Measurements from ENCODE around the gene AGPS. TPM values are rescaled to one million over a fixed set of nuclear protein-coding genes. Genes with fewer than 3 reads are reported as not detected.
"Not testable (repeated sequence)": the region's sequence is repeated elsewhere in the genome, so short reads cannot be mapped to it uniquely, and the experiment has no call there.

The AGPS gene
- 10 to 100 TPM; 52.0 to 52.8 TPM for total RNA-seq

GRCh38 chr2:177392373-177393202 is at the start of gene AGPS:
Gene AGPS, plus strand, starts transcription at chr2:177392773. Its CDS starts 17 bp downstream, at chr2:177392790.
- Mint-ChIP-seq H3K27me3 (no peaks in the 10 kb centered on the region), H3K4me1 (peaks cover 51% of the 10 kb centered on the region)

GRCh38 chr2:177343773-177344172 is 48.8 kb upstream of the AGPS start:
- POLR2A ChIA-PET = no interaction called here
- H3K4me3 Mint-ChIP-seq = no peak overlapping the region
- no peaks in the 10 kb centered on the region for H3K36me3 Mint-ChIP-seq (ENCODE audit: low read depth)
- no peak overlapping the region for H3K27ac Mint-ChIP-seq
- CTCF ChIA-PET = interaction anchor here (1.3 kb wide), 1 partner anchor 381 kb away, joined by 4 read pairs; no protein-coding TSS in a partner anchor
- no peaks in the 10 kb centered on the region for H3K27me3 Mint-ChIP-seq
- no peaks in the 10 kb centered on the region for H3K9me3 Mint-ChIP-seq
- no peak for DNase-seq
- no peaks in the 10 kb centered on the region for H3K4me1 Mint-ChIP-seq

More at GRCh38 chr2:177392373-177393202, at the start of gene AGPS:
- H3K27ac Mint-ChIP-seq = peak within 1 kb of the TSS; percentile 80
- peak within 1 kb of the TSS; percentile 96 for H3K4me3 Mint-ChIP-seq
- H3K36me3 Mint-ChIP-seq (ENCODE audit: low read depth) = peaks cover 26% of the 10 kb centered on the region
- DNase-seq = peak; percentile 86
- no peaks in the 10 kb centered on the region for H3K9me3 Mint-ChIP-seq
- ChIA-PET POLR2A (interaction anchor here (0.6 to 4.1 kb wide), 18 partner anchors 8 to 460 kb away, joined by 3 to 40 read pairs (median 4); partner anchors contain the start of genes HNRNPA3 and NFE2L2), CTCF (interaction anchor here (0.5 to 3.0 kb wide), 14 partner anchors 8 to 1649 kb away, joined by 3 to 31 read pairs (median 5); partner anchors contain the start of gene NFE2L2)

DNA sequence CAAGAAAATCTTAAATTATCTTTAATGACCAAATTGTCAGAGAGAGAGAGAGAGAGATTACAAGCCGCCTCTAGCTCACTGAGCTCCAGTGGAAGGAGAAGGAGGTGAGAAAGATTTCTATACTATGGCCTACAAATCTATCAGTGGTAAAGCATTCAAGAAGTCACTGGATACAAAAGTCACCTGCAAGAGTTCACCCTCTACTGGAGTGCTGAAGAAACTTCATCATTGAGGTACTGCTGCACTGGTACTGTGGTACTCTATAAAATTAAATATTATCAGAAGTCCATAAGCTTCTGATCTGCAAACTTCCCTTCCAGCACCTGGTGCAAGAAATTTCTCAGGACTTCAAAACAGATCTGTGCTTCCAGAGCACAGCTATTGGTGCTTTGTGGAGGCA is 48.3 kb upstream of the AGPS start:
- Mint-ChIP-seq H3K4me1 (no peaks in the 10 kb centered on the region), H3K4me3 (no peak overlapping the region), H3K36me3 (ENCODE audit: low read depth) (no peaks in the 10 kb centered on the region), H3K27me3 (no peaks in the 10 kb centered on the region), H3K27ac (no peak overlapping the region), H3K9me3 (no peaks in the 10 kb centered on the region)
- ChIA-PET CTCF (interaction anchor here (0.6 to 1.3 kb wide), 4 partner anchors 9 to 381 kb away, joined by 3 to 4 read pairs (median 4); no protein-coding TSS in a partner anchor), POLR2A (interaction anchor here (0.6 kb wide), 1 partner anchor 118 kb away, joined by 3 read pairs; no protein-coding TSS in a partner anchor)
- no peak for DNase-seq

GRCh38 chr2:177346192-177346591 is 46.4 kb upstream of the AGPS start:
- Mint-ChIP-seq H3K9me3 (no peaks in the 10 kb centered on the region), H3K36me3 (ENCODE audit: low read depth) (no peaks in the 10 kb centered on the region), H3K27ac (no peak overlapping the region), H3K4me3 (no peak overlapping the region), H3K4me1 (no peaks in the 10 kb centered on the region), H3K27me3 (no peaks in the 10 kb centered on the region)
- POLR2A ChIA-PET = no interaction called here
- CTCF ChIA-PET = no interaction called here
- DNase-seq = no peak

- no peaks in the 10 kb centered on the region for H3K4me1 Mint-ChIP-seq
- POLR2A ChIA-PET = no interaction called here
- CTCF ChIA-PET = interaction anchor here (1.0 to 2.0 kb wide), 3 partner anchors 11 to 183 kb away, joined by 3 to 6 read pairs (median 3); no protein-coding TSS in a partner anchor
- no peaks in the 10 kb centered on the region for H3K9me3 Mint-ChIP-seq
- no peaks in the 10 kb centered on the region for H3K27me3 Mint-ChIP-seq
- DNase-seq = no peak
- no peaks in the 10 kb centered on the region for H3K36me3 Mint-ChIP-seq (ENCODE audit: low read depth)
- H3K27ac Mint-ChIP-seq = no peak overlapping the region
- H3K4me3 Mint-ChIP-seq = no peak overlapping the region
Measured at GRCh38 chr2:177347570-177347969, 45.0 kb upstream of the AGPS start.

DNA sequence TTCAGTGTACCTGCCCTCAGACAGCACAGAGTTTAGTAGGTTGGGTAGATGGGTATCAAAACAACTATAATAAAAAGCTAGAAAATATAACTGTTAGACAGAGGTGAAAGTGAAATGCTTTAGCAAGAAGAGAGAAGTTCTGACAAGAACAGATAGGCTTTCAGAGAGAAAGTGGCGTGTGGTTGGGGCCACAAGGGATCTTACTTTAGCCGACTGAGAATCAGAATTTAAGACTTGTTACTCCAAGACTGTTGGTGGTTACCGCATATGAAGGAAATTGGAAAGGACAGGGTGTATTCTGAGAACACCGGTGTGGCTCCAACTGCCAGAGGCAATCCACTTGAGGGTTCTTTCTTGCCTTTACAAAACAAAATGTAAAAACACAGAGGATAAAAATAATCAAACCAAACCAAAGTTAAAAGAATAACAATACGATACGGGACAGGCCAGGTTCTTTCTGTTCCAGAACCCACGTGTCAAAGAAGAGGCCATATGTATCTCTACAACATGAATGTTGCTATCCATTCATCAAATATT is 44.4 kb upstream of the AGPS start:
- no peaks in the 10 kb centered on the region for H3K27me3 Mint-ChIP-seq
- CTCF ChIA-PET = interaction anchor here (1.0 to 2.0 kb wide), 3 partner anchors 12 to 183 kb away, joined by 3 to 6 read pairs (median 3); no protein-coding TSS in a partner anchor
- no peak for DNase-seq

GRCh38 chr2:177348733-177349693 is 43.6 kb upstream of the AGPS start:
- Mint-ChIP-seq H3K4me1 (no peaks in the 10 kb centered on the region), H3K27ac (no peak overlapping the region), H3K36me3 (ENCODE audit: low read depth) (no peaks in the 10 kb centered on the region), H3K27me3 (no peaks in the 10 kb centered on the region), H3K4me3 (no peak overlapping the region), H3K9me3 (no peaks in the 10 kb centered on the region)
- POLR2A ChIA-PET = no interaction called here
- DNase-seq = no peak
- CTCF ChIA-PET = interaction anchor here (1.2 to 2.0 kb wide), 2 partner anchors 68 to 184 kb away, joined by 3 to 6 read pairs; no protein-coding TSS in a partner anchor

More for the DNA sequence above, 44.4 kb upstream of the AGPS start:
- Mint-ChIP-seq H3K36me3 (ENCODE audit: low read depth) (no peaks in the 10 kb centered on the region), H3K9me3 (no peaks in the 10 kb centered on the region), H3K27ac (no peak overlapping the region), H3K4me3 (no peak overlapping the region), H3K4me1 (no peaks in the 10 kb centered on the region)
- POLR2A ChIA-PET = no interaction called here

DNA sequence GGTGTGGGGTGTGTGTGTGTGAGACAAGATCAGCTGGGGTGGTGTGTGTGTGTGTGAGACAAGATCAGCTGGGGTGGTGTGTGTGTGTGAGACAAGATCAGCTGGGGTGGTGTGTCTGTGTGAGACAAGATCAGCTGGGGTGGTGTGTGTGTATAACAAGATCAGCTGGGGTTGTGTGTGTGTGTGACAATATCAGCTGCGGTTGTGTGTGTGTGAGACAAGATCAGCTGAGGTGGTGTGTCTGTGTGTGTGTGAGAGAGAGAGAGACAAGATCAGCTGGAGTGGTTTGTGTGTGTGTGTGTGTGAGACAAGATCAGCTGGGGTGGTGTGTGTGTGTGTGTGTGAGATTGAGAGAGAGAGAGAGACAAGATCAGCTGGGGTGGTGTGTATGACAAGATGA is 41.9 kb upstream of the AGPS start:
- H3K4me1 Mint-ChIP-seq; H3K36me3 Mint-ChIP-seq (ENCODE audit: low read depth); DNase-seq; H3K4me3 Mint-ChIP-seq; H3K27me3 Mint-ChIP-seq; POLR2A ChIA-PET; H3K27ac Mint-ChIP-seq; H3K9me3 Mint-ChIP-seq: not testable (repeated sequence)
- CTCF ChIA-PET = interaction anchor here (1.9 kb wide), 1 partner anchor 15 kb away, joined by 9 read pairs; no protein-coding TSS in a partner anchor

DNA sequence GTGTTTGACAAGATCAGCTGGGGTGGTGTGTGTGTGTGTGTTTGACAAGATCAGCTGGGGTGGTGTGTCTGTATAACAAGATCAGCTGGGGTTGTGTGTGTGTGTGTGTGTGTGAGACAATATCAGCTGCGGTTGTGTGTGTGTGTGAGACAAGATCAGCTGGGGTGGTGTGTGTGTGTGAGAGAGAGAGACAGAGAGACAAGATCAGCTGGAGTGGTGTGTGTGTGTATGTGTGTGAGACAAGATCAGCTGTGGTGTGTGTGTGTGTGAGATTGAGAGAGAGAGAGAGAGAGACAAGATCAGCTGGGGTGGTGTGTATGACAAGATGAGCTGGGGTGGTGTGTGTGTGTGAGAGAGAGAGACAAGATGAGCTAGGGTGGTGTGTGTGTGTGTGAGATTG is 41.5 kb upstream of the AGPS start:
- H3K4me1 Mint-ChIP-seq; DNase-seq; H3K36me3 Mint-ChIP-seq (ENCODE audit: low read depth); H3K27ac Mint-ChIP-seq; POLR2A ChIA-PET; H3K27me3 Mint-ChIP-seq; H3K9me3 Mint-ChIP-seq; H3K4me3 Mint-ChIP-seq: not testable (repeated sequence)
- CTCF ChIA-PET = interaction anchor here (1.9 kb wide), 1 partner anchor 16 kb away, joined by 9 read pairs; no protein-coding TSS in a partner anchor

- CTCF ChIA-PET = no interaction called here
- Mint-ChIP-seq H3K9me3 (no peaks in the 10 kb centered on the region), H3K27ac (no peak overlapping the region), H3K36me3 (ENCODE audit: low read depth) (no peaks in the 10 kb centered on the region), H3K4me1 (no peaks in the 10 kb centered on the region), H3K4me3 (no peak overlapping the region), H3K27me3 (no peaks in the 10 kb centered on the region)
- DNase-seq = no peak
- POLR2A ChIA-PET = no interaction called here
Measured at GRCh38 chr2:177352441-177353186, 40.0 kb upstream of the AGPS start.

GRCh38 chr2:177353187-177353478 is 39.4 kb upstream of the AGPS start:
- no peaks in the 10 kb centered on the region for H3K9me3 Mint-ChIP-seq
- no peak for DNase-seq
- POLR2A ChIA-PET = no interaction called here
- no peaks in the 10 kb centered on the region for H3K27me3 Mint-ChIP-seq
- H3K27ac Mint-ChIP-seq = no peak overlapping the region
- H3K4me3 Mint-ChIP-seq = no peak overlapping the region
- CTCF ChIA-PET = no interaction called here
- no peaks in the 10 kb centered on the region for H3K4me1 Mint-ChIP-seq
- no peaks in the 10 kb centered on the region for H3K36me3 Mint-ChIP-seq (ENCODE audit: low read depth)

DNA sequence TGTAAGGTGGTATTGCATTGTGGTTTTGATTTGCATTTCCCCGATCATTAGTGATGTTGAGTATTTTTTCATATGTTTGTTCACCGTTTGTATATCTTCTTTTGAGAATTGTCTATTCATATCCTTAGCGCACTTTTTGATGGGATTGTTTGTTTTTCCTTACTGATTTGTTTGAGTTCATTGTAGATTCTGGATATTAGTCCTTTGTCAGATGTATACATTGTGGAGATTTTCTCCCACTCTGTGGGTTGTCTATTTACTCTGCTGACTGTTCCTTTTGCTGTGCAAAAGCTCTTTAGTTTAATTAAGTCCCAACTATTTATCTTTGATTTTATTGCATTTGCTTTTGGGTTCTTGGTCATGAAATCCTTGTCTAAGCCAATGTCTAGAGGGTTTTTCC is 38.0 kb upstream of the AGPS start:
- H3K27ac Mint-ChIP-seq; H3K9me3 Mint-ChIP-seq; H3K36me3 Mint-ChIP-seq (ENCODE audit: low read depth); DNase-seq; POLR2A ChIA-PET; H3K27me3 Mint-ChIP-seq; H3K4me3 Mint-ChIP-seq; H3K4me1 Mint-ChIP-seq: not testable (repeated sequence)
- CTCF ChIA-PET = interaction anchor here (0.7 kb wide), 1 partner anchor 693 kb away, joined by 4 read pairs; no protein-coding TSS in a partner anchor

Measured in activated CD4-positive, alpha-beta memory T cell treated with anti-CD3 and anti-CD28 coated beads, Interleukin-2, amount 10 ng/mL, durations not matched to agents 7 days and 5 days (primary cell).